ENCODE results near the gene VPS13D. TPM values are rescaled to one million over a fixed set of nuclear protein-coding genes. Genes with fewer than 3 reads are reported as not detected.

Gene VPS13D
- total RNA-seq, 1 donor from 2014 or later: 33.6 TPM

GRCh38 chr1:12432897-12433296 lies 203.1 kb downstream of the VPS13D start:
- intact Hi-C loops (cut with micrococcal nuclease): no loop called here
- Mint-ChIP-seq H3K27me3 (ENCODE audit: insufficient read depth) (peaks cover 3% of the 10 kb centered on the region), H3K4me3 (no peak overlapping the region), H3K27ac (peak overlapping the region; percentile 92), H3K9me3 (peaks cover 4% of the 10 kb centered on the region), H3K4me1 (ENCODE audit: low read depth) (peaks cover 56% of the 10 kb centered on the region), H3K36me3 (ENCODE audit: low read depth) (peaks cover 27% of the 10 kb centered on the region)
- no peak for DNase-seq (ENCODE audit: low spot score)

DNA sequence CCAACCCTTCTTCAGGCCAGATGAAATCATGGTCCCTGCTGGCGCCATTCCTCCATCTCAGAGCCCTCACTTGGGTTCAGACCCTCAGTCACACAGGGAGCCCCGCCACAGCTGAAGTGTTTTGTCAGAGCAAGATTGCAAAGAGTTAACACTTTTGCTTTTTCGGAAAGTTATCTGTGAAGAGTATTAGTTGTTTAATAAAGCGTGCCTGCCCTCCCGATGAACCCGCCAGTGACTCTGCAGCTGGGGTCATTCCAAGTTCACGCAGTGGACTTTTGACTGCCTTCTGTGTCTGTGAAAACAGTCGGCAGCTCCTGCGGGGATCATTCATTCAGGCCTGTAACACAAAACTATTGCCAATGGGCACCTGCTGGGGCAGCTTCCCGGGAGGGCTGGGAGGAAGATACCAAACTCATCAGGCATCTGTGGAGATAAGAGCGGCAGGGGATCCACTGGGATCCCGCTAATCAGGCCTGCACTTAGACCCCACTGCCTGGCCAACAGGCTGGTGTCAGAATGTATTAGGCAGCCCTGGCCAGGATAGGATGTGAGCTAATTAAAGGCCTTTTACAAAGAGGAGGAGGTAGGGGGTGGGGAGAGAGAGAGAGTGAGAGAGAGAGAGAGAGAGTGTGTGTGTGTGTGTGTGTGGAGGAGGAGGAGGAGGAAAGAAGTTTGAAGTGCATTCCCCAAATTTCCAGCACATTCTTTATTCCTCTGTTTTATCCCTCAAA lies 203.7 kb downstream of the VPS13D start:
- H3K36me3 Mint-ChIP-seq (ENCODE audit: low read depth): peaks cover 28% of the 10 kb centered on the region
- H3K9me3 Mint-ChIP-seq: peaks cover 9% of the 10 kb centered on the region
- peak overlapping the region; percentile 37 for H3K4me3 Mint-ChIP-seq
- DNase-seq (ENCODE audit: low spot score): no peak
- peak overlapping the region; percentile 92 for H3K27ac Mint-ChIP-seq
- intact Hi-C loops (cut with micrococcal nuclease): loop anchor here (1.0 to 2.0 kb wide), 10 partner anchors 16 to 393 kb away; no protein-coding TSS in a partner anchor
- peaks cover 60% of the 10 kb centered on the region for H3K4me1 Mint-ChIP-seq (ENCODE audit: low read depth)
- peaks cover 3% of the 10 kb centered on the region for H3K27me3 Mint-ChIP-seq (ENCODE audit: insufficient read depth)

GRCh38 chr1:12434174-12434573 lies 204.3 kb downstream of the VPS13D start:
- peak overlapping the region; percentile 32 for H3K4me3 Mint-ChIP-seq
- peaks cover 3% of the 10 kb centered on the region for H3K27me3 Mint-ChIP-seq (ENCODE audit: insufficient read depth)
- H3K27ac Mint-ChIP-seq: peak overlapping the region; percentile 92
- peaks cover 67% of the 10 kb centered on the region for H3K4me1 Mint-ChIP-seq (ENCODE audit: low read depth)
- peak; percentile 70 for DNase-seq (ENCODE audit: low spot score)
- intact Hi-C loops (cut with micrococcal nuclease): loop anchor here (1.0 to 2.0 kb wide), 10 partner anchors 15 to 394 kb away; no protein-coding TSS in a partner anchor
- peaks cover 10% of the 10 kb centered on the region for H3K9me3 Mint-ChIP-seq
- peaks cover 29% of the 10 kb centered on the region for H3K36me3 Mint-ChIP-seq (ENCODE audit: low read depth)

- H3K27ac Mint-ChIP-seq: peak overlapping the region; percentile 92
- no peak overlapping the region for H3K4me3 Mint-ChIP-seq
- H3K36me3 Mint-ChIP-seq (ENCODE audit: low read depth): peaks cover 33% of the 10 kb centered on the region
- H3K4me1 Mint-ChIP-seq (ENCODE audit: low read depth): peaks cover 72% of the 10 kb centered on the region
- H3K9me3 Mint-ChIP-seq: peaks cover 10% of the 10 kb centered on the region
- intact Hi-C loops (cut with micrococcal nuclease): loop anchor here (1.0 to 5.0 kb wide), 13 partner anchors 15 to 627 kb away; partner anchors contain the start of genes CLCN6 and MTHFR
- DNase-seq (ENCODE audit: low spot score): no peak
- H3K27me3 Mint-ChIP-seq (ENCODE audit: insufficient read depth): peaks cover 3% of the 10 kb centered on the region
These were observed 204.9 kb downstream of the VPS13D start for GRCh38 chr1:12434686-12435085.

- peak overlapping the region; percentile 88 for H3K27ac Mint-ChIP-seq
These were observed 206.0 kb downstream of the VPS13D start for GRCh38 chr1:12435639-12436344.

DNA sequence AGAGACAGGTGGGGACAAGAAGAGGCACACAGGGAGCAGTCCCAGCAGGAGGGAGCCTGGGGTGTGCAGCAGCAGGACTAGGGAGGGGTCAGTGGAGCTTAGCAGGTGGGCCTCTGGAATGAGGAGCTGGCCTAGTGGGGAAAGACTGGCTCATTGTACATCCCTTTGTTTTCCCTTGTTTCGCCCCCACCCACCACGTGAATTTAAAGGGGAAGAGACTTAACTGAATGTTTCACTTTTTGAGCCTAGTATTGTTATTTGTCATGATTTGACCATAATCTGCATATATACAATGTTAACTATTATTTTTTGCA lies 206.5 kb downstream of the VPS13D start:
- DNase-seq (ENCODE audit: low spot score): no peak
- Mint-ChIP-seq H3K4me1 (ENCODE audit: low read depth) (peaks cover 76% of the 10 kb centered on the region), H3K36me3 (ENCODE audit: low read depth) (peaks cover 37% of the 10 kb centered on the region), H3K4me3 (peak overlapping the region; percentile 57), H3K27me3 (ENCODE audit: insufficient read depth) (peaks cover 4% of the 10 kb centered on the region), H3K27ac (peak overlapping the region; percentile 88), H3K9me3 (peaks cover 10% of the 10 kb centered on the region)
- intact Hi-C loops (cut with micrococcal nuclease): loop anchor here (5.0 kb wide), 3 partner anchors 259 to 629 kb away; partner anchors contain the start of genes CLCN6 and MTHFR

More at GRCh38 chr1:12435639-12436344, 206.0 kb downstream of the VPS13D start:
- Mint-ChIP-seq H3K4me1 (ENCODE audit: low read depth) (peaks cover 74% of the 10 kb centered on the region), H3K36me3 (ENCODE audit: low read depth) (peaks cover 36% of the 10 kb centered on the region), H3K9me3 (peaks cover 10% of the 10 kb centered on the region), H3K4me3 (peak overlapping the region; percentile 57), H3K27me3 (ENCODE audit: insufficient read depth) (peaks cover 3% of the 10 kb centered on the region)
- intact Hi-C loops (cut with micrococcal nuclease): loop anchor here (2.0 to 5.0 kb wide), 4 partner anchors 258 to 628 kb away; partner anchors contain the start of genes CLCN6 and MTHFR
- DNase-seq (ENCODE audit: low spot score): no peak

DNA sequence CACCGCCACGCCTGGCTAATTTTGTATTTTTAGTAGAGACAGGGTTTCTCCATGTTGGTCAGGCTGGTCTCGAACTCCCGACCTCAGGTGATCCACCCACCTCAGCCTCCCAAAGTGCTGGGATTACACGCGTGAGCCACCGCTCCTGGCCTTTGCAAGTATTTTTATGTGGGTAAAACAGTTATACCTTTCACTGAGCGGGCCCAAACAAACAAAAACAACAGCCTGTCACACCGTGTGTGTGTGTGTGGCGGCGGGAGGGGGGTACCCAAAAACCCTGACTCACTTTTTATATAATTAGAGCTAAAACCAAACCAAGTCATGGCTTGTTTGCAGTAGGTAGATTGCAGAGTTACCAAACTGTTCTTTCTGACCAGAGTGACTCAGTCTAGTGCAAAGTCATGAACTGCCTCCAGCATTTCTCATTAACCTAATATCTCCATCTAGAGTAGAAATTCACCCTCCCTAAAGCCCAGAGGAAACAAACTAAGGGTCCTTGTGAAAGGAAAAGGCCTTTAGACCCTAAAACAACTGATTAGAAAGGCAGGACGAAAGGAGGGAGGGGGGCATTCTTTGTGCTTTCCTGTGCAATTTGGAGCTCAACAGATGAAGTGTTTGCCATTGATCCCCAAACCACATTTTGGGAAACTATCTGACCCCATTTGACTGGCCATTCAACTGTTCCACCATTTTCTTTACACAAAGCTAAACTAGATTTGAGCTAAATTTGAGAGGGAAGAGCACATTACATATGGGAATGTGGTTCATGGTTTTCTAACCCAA lies 207.2 kb downstream of the VPS13D start:
- no peak for DNase-seq (ENCODE audit: low spot score)
- H3K4me1 Mint-ChIP-seq (ENCODE audit: low read depth): peaks cover 80% of the 10 kb centered on the region
- H3K27me3 Mint-ChIP-seq (ENCODE audit: insufficient read depth): peaks cover 7% of the 10 kb centered on the region
- peaks cover 35% of the 10 kb centered on the region for H3K36me3 Mint-ChIP-seq (ENCODE audit: low read depth)
- peak overlapping the region; percentile 25 for H3K4me3 Mint-ChIP-seq
- H3K9me3 Mint-ChIP-seq: peaks cover 10% of the 10 kb centered on the region
- intact Hi-C loops (cut with micrococcal nuclease): loop anchor here (5.0 kb wide), 3 partner anchors 260 to 630 kb away; partner anchors contain the start of genes CLCN6 and MTHFR
- peak overlapping the region; percentile 42 for H3K27ac Mint-ChIP-seq

- H3K27me3 Mint-ChIP-seq (ENCODE audit: insufficient read depth): peaks cover 7% of the 10 kb centered on the region
- H3K27ac Mint-ChIP-seq: peak overlapping the region; percentile 86
- H3K4me3 Mint-ChIP-seq: no peak overlapping the region
- H3K36me3 Mint-ChIP-seq (ENCODE audit: low read depth): peaks cover 35% of the 10 kb centered on the region
- peaks cover 80% of the 10 kb centered on the region for H3K4me1 Mint-ChIP-seq (ENCODE audit: low read depth)
- DNase-seq (ENCODE audit: low spot score): no peak
- intact Hi-C loops (cut with micrococcal nuclease): loop anchor here (1.0 to 5.0 kb wide), 8 partner anchors 12 to 630 kb away; partner anchors contain the start of genes CLCN6 and MTHFR
- peaks cover 10% of the 10 kb centered on the region for H3K9me3 Mint-ChIP-seq
These were observed 207.8 kb downstream of the VPS13D start for GRCh38 chr1:12437629-12438028.

GRCh38 chr1:12438349-12438924 lies 208.6 kb downstream of the VPS13D start:
- intact Hi-C loops (cut with micrococcal nuclease): loop anchor here (1.0 to 5.0 kb wide), 8 partner anchors 11 to 631 kb away; partner anchors contain the start of genes CLCN6 and MTHFR
- peak overlapping the region; percentile 86 for H3K27ac Mint-ChIP-seq
- H3K36me3 Mint-ChIP-seq (ENCODE audit: low read depth): peaks cover 32% of the 10 kb centered on the region
- peaks cover 7% of the 10 kb centered on the region for H3K27me3 Mint-ChIP-seq (ENCODE audit: insufficient read depth)
- H3K4me1 Mint-ChIP-seq (ENCODE audit: low read depth): peaks cover 81% of the 10 kb centered on the region
- peaks cover 10% of the 10 kb centered on the region for H3K9me3 Mint-ChIP-seq
- peak overlapping the region; percentile 60 for H3K4me3 Mint-ChIP-seq
- DNase-seq (ENCODE audit: low spot score): peak; percentile 49

DNA sequence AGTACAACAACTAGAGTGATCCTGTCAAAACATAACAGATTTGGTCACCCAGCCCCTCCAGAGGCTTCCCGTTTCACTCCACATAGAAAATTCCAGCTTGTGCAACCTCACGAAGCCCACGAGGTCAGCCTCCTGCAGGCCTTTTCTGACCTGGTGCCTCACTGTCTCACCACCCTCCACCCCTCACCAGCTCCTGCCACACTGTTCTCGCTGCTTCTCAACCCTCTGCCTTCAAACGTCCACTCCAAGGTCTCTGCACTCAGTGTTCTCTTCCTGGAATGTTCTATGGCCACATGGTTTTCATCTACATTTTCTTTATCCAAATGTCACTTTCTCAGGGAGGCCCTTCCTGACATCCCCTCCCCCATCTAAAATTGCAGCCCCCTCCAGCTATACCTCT lies 209.2 kb downstream of the VPS13D start:
- intact Hi-C loops (cut with micrococcal nuclease): loop anchor here (5.0 kb wide), 3 partner anchors 262 to 632 kb away; partner anchors contain the start of genes CLCN6 and MTHFR
- no peak for DNase-seq (ENCODE audit: low spot score)
- Mint-ChIP-seq H3K27me3 (ENCODE audit: insufficient read depth) (peaks cover 6% of the 10 kb centered on the region), H3K36me3 (ENCODE audit: low read depth) (peaks cover 32% of the 10 kb centered on the region), H3K4me1 (ENCODE audit: low read depth) (peaks cover 76% of the 10 kb centered on the region), H3K9me3 (peaks cover 10% of the 10 kb centered on the region), H3K4me3 (peak overlapping the region; percentile 60), H3K27ac (peak overlapping the region; percentile 86)

DNA sequence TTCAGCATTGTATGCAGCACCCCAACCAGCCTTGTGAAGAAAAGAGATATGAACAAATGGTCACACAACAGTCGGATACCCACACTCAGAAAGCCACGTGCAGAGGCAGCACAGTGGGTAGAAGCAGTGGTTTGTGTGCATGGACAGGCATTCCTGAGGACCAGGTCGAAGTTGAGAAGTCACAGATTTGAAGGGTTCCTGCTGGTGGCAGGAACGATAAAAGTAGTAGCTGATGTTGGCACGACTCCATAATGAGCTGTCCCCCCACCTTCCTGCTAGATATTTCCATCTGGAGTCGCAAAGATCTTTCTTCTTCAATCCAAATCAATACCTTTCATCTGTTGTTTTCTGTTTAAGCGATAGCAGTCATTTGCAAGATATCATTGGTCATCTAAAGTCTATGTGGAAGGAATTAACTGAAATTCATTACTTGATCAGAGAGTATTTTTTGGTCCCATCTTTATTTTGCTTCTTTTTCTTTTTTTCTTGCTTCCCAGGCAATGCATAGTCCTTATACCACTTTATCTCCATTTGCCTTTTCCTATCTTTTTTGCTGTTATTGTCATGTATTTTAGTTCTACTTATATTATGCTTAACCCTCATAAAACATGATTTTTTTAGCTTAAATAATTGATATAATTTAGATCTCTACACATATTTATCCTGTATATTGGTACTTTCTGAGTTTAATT lies 211.7 kb downstream of the VPS13D start:
- no peak for DNase-seq (ENCODE audit: low spot score)
- peaks cover 15% of the 10 kb centered on the region for H3K9me3 Mint-ChIP-seq
- H3K4me3 Mint-ChIP-seq: no peak overlapping the region
- H3K27me3 Mint-ChIP-seq (ENCODE audit: insufficient read depth): peaks cover 8% of the 10 kb centered on the region
- peaks cover 42% of the 10 kb centered on the region for H3K36me3 Mint-ChIP-seq (ENCODE audit: low read depth)
- intact Hi-C loops (cut with micrococcal nuclease): no loop called here
- no peak overlapping the region for H3K27ac Mint-ChIP-seq
- peaks cover 67% of the 10 kb centered on the region for H3K4me1 Mint-ChIP-seq (ENCODE audit: low read depth)

Data from activated T-helper 1 cell treated with anti-CD3 and anti-CD28 coated beads, Interleukin-12 subunit alpha, Interleukin-12 subunit beta, Interleukin-2, Interleukin-4 antibody, amounts not matched to agents 30 ng/mL and 10 ng/mL and 1 ng/mL, durations not matched to agents 14 hours and 24 hours and 36 hours (primary cell).